HG02642 (cell line): ENCODE results near the gene PPP1R1C.
"Not testable (repeated sequence)": the region's sequence is repeated elsewhere in the genome, so short reads cannot be mapped to it uniquely, and the experiment has no call there.

Source experiments
- ATAC-seq: cut with Tn5 transposase; IDR thresholded peaks from one replicate; pipeline ENCODE4 v1.9.1; 2021; ENCODE audit warnings: mild to moderate bottlenecking; ENCODE audit not compliant: unreplicated experiment, poor library complexity

Gene PPP1R1C

GRCh38 chr2:182004945-182005520 is 19.4 kb downstream of the PPP1R1C start:
- no peak for ATAC-seq

DNA sequence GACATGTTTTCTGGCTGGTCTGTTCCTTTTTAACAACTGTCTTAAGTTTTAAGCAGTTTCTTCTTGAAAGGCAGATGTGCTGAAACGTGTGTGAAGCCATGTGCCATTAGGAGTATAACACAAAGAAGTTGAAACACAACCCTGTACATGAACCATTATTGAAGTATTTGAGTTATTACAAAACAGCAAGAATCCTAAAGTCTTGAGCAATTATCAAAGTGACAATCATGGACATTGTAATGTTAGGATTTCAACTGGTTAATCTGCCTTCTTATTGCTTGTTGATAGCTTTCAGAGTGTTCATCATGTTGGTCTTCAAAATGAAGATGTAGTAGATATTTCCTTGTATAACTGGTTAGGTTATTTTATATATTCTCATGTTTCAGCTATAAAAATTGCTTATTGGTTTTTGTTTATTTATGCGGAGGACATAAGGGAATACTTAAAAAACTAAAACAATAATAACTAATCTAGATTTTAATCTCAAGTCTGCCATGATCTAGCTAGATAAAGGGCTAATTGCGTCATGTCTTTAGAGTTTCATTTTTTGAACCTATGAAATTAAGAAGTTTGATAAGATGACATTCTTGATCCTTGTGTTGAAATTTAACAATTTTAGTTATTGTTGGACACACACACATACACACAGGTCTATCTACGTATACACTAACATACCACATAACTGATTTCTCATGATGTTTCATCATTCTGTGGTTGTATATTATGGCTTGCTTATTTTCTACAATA is 21.1 kb downstream of the PPP1R1C start:
- ATAC-seq, result no peak

DNA sequence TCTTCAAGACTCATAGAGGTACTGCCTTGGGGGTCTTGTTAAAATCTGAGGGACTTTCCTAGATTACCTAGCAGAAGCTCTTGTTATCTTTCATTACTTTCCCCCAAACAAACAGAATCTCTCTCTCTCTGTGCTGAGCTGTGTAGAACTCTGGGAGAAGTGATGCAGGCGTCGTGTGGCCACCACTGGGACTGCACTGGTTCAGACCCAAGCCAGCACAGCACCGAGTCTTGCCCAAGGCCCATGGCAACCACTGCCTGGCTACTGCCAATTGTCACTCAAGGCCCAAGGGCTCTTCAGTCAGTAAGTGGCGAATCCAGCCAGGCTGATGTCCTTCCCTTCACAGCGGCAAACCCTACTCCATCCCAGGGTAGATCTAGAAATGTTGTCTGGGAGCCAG is 28.6 kb downstream of the PPP1R1C start:
- no peak for ATAC-seq

- ATAC-seq, result no peak
Observed at GRCh38 chr2:182015334-182016109, 29.9 kb downstream of the PPP1R1C start.

GRCh38 chr2:182018218-182018617 is 32.6 kb downstream of the PPP1R1C start:
- no peak for ATAC-seq

GRCh38 chr2:182019731-182020130 is 34.1 kb downstream of the PPP1R1C start:
- ATAC-seq, result no peak

GRCh38 chr2:182020286-182021070 is 34.8 kb downstream of the PPP1R1C start:
- ATAC-seq, result no peak

GRCh38 chr2:182023235-182023634 is 37.6 kb downstream of the PPP1R1C start:
- no peak for ATAC-seq

- not testable (repeated sequence) for ATAC-seq
Observed at GRCh38 chr2:182030875-182031274, 45.2 kb downstream of the PPP1R1C start.

- ATAC-seq, result no peak
Observed at GRCh38 chr2:182031956-182032355, 46.3 kb downstream of the PPP1R1C start.

GRCh38 chr2:182033449-182033848 is 47.8 kb downstream of the PPP1R1C start:
- ATAC-seq, result no peak

DNA sequence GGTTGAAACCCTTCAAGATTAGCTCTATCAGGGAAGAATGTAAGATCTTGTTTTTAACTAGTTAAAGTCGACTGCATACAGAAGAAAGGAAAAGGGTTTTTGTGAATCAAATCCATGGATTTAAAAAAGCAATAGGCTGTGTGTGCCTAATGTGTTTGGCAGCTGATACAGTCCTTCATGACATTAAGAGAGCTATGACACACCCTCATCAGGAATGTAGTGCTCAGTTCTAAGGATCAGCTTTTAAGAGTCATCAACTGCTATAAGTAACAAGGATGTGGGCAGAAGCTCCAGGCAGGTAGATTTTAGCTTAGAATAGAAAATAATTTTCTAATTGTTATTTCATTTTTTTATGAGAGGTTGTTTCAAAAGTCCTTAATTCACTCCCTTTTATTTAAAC is 52.9 kb downstream of the PPP1R1C start:
- no peak for ATAC-seq

GRCh38 chr2:182043021-182043420 is 57.4 kb downstream of the PPP1R1C start:
- no peak for ATAC-seq

DNA sequence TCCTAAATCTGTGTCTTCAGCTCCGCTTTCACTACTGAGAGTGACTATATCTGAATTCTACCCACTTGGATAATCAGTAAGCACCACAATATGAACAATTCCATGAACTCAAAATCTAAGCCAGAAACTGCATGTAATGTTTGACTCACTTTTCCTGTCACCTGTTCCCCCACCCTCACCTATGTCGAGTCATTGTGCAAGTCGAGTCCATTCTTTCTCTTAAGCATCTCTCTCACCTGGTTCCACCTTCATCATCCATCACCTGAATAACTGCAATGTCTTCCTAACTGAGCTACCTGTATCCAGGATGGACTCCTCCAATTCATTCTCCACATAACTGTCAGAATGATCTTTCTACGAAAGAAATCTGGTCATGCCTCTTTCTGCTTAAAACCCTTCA is 58.2 kb downstream of the PPP1R1C start:
- no peak for ATAC-seq

- no peak for ATAC-seq
Observed at GRCh38 chr2:182047544-182047943, 61.9 kb downstream of the PPP1R1C start.

GRCh38 chr2:182048088-182048487 is 62.4 kb downstream of the PPP1R1C start:
- no peak for ATAC-seq

DNA sequence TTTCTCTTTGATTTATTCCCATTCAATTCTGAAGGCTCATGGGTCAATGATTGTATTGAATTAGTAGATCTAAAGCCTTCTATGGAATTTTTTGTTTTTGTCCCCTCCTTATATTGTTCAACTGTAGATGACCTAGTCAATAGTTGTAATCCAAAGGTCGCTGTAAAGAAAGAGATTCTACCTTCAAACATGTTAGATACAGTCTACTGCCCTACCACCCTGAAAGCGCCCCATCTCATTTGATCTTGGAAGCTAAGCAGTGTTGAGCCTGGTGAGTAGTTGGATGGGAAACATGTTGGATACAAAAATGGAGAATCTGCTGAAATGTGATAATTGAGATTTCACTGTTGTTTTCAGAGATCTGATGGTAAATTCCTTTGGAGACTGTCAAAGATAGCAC is 63.0 kb downstream of the PPP1R1C start:
- no peak for ATAC-seq

- no peak for ATAC-seq
Observed at GRCh38 chr2:182049372-182050148, 63.9 kb downstream of the PPP1R1C start.

- no peak for ATAC-seq
Observed at GRCh38 chr2:182050333-182051135, 64.9 kb downstream of the PPP1R1C start.
